Keratinocyte (primary cell): ENCODE results near the gene RAB13. TPM values are rescaled to one million over a fixed set of nuclear protein-coding genes. Genes with fewer than 3 reads are reported as not detected.
"Not testable (repeated sequence)": the region's sequence is repeated elsewhere in the genome, so short reads cannot be mapped to it uniquely, and the experiment has no call there.

Experiments
- DNase-seq: peaks from one replicate; pipeline ENCODE4 v3.0.0-alpha.2; 2011; ENCODE audit warnings: low read depth, missing footprints, low spot score
- FAIRE-seq: peaks from 2 replicates; lab custom pipeline; 2011; peaks lifted over from hg19 to GRCh38; lab: Jason Lieb, UNC
- H2AFZ ChIP-seq: 2 replicates; pipeline ENCODE4 v1.6.0; 2012; ENCODE audit warnings: low read length, control low read depth, inconsistent platforms; ENCODE audit not compliant: control insufficient read depth
- H3K27ac ChIP-seq: 2 replicates; pipeline ENCODE4 v1.5.1; 2011; ENCODE audit warnings: low read length; ENCODE audit not compliant: control insufficient read depth, insufficient read depth
- H3K27me3 ChIP-seq: 3 replicates; pipeline ENCODE4 v1.6.0; 2011; ENCODE audit warnings: low read length; ENCODE audit not compliant: control insufficient read depth, insufficient read depth; ENCODE audit errors: extremely low read depth
- H3K36me3 ChIP-seq, 2 experiments: 2 replicates in 1 of 2; 3 replicates in 1 of 2; pipeline ENCODE4 v1.5.1; 2011; ENCODE audit warnings: low read length in 2 of 2, mild to moderate bottlenecking in 1 of 2; ENCODE audit not compliant: control insufficient read depth in 2 of 2, insufficient read depth in 2 of 2; ENCODE audit errors: extremely low read depth in 1 of 2
- H3K4me1 ChIP-seq: 3 replicates; pipeline ENCODE4 v1.5.1; 2011; ENCODE audit warnings: low read length; ENCODE audit not compliant: control insufficient read depth, insufficient read depth; ENCODE audit errors: extremely low read depth
- H3K4me2 ChIP-seq: 3 replicates; pipeline ENCODE4 v1.6.0; 2011; ENCODE audit warnings: low read depth, low read length; ENCODE audit not compliant: control insufficient read depth, insufficient read depth; ENCODE audit errors: extremely low read depth
- H3K4me3 ChIP-seq, 3 experiments: fragments of 200-600 bp in 1 of 3; sonication (generic) in 1 of 3; 2 replicates in 2 of 3; 3 replicates in 1 of 3; pipeline ENCODE4 v1.5.1; 2011 to 2016; ENCODE audit warnings: low read length in 3 of 3, mild to moderate bottlenecking in 3 of 3, control low read depth in 2 of 3, inconsistent platforms in 1 of 3, low read depth in 1 of 3, mixed read lengths in 1 of 3, mixed run types in 1 of 3, moderate library complexity in 1 of 3; ENCODE audit not compliant: control insufficient read depth in 2 of 3, insufficient read depth in 2 of 3; ENCODE audit errors: extremely low read depth in 1 of 3
- H3K79me2 ChIP-seq: 2 replicates; pipeline ENCODE4 v1.6.0; 2012; ENCODE audit warnings: low read length; ENCODE audit not compliant: control insufficient read depth, insufficient read depth
- H3K9ac ChIP-seq: 3 replicates; pipeline ENCODE4 v1.6.0; 2011; ENCODE audit warnings: low read length; ENCODE audit not compliant: control insufficient read depth, insufficient read depth; ENCODE audit errors: extremely low read depth
- H3K9me1 ChIP-seq: 3 replicates; pipeline ENCODE4 v1.6.0; 2011; ENCODE audit warnings: low read length; ENCODE audit not compliant: control insufficient read depth, insufficient read depth; ENCODE audit errors: extremely low read depth
- H3K9me3 ChIP-seq: 2 replicates; pipeline ENCODE4 v1.5.1; 2012; ENCODE audit warnings: low read depth, low read length; ENCODE audit not compliant: control insufficient read depth
- H4K20me1 ChIP-seq: 3 replicates; pipeline ENCODE4 v1.6.0; 2011; ENCODE audit warnings: low read length; ENCODE audit not compliant: control insufficient read depth, insufficient read depth; ENCODE audit errors: extremely low read depth
- EZH2 ChIP-seq: IDR thresholded peaks from one replicate; pipeline ENCODE4 v1.6.1; 2012; ENCODE audit warnings: inconsistent platforms, mild to moderate bottlenecking, low read length, moderate library complexity
- dilution Hi-C: fragments of 300-500 bp; cut with MboI; formaldehyde crosslinking; loops from one replicate; pipeline ENCODE4 v1.7.0; 2020; ENCODE audit warnings: low sequenced_read_pairs; ENCODE audit not compliant: extremely low pct_ligation_motif_present
- polyA minus RNA-seq, 3 experiments: library from RNA; depleted of rRNA, polyadenylated mRNA; stranded (reverse); fragments of >200 nt; gene quantifications; 1 replicate in 1 of 3; 2 replicates in 1 of 3; 3 replicates in 1 of 3; pipeline ENCODE4 v1.2.3, GENCODE V29; 2011
- polyA plus RNA-seq, 5 experiments: library from polyadenylated mRNA; depleted of rRNA in 3 of 5; stranded (reverse) in 3 of 5; stranded (forward) in 1 of 5; unstranded in 1 of 5; fragments of >200 nt; gene quantifications; 1 replicate in 1 of 5; 2 replicates in 3 of 5; 3 replicates in 1 of 5; pipeline versions ENCODE4 v1.2.1 to v1.2.3, GENCODE V29; 2011 to 2012; ENCODE audit warnings: missing spikeins in 2 of 5, low read depth in 1 of 5, low replicate concordance in 1 of 5
- TF ChIP-seq, protein P1 (sequence below), 3 experiments: IDR thresholded peaks in 1 of 3; conservative IDR thresholded peaks in 1 of 3; optimal IDR thresholded peaks in 1 of 3; 2 replicates in 2 of 3; 3 replicates in 1 of 3; pipeline versions ENCODE3 to v1.5.1; 2011; ENCODE audit warnings: low read length in 3 of 3, mild to moderate bottlenecking in 3 of 3, moderate library complexity in 2 of 3, control low read depth in 1 of 3, inconsistent platforms in 1 of 3; ENCODE audit not compliant: insufficient read depth in 2 of 3; ENCODE audit errors: extremely low read depth in 1 of 3

RAB13 gene
- polyA plus RNA-seq: 38.3 to 87.1 TPM (median 69.8 TPM) in 3 replicates
- polyA plus RNA-seq (2011; ENCODE audit: low read depth): 75.1 TPM
- polyA plus RNA-seq (2011; cell fraction: cytosol; rRNA removed): 93.3 and 125 TPM in 2 replicates
- polyA plus RNA-seq (2011; cell fraction: nucleus; rRNA removed): 38.7 and 47.1 TPM in 2 replicates
- polyA plus RNA-seq (2012; ENCODE audit: low replicate concordance): 94.4 and 138 TPM in 2 replicates
- polyA minus RNA-seq: 15.9 to 43.3 TPM (median 29.1 TPM) in 3 replicates
- polyA minus RNA-seq (2011; cell fraction: cytosol; rRNA and poly(A)+ RNA removed): 37.4 TPM
- polyA minus RNA-seq (2011; cell fraction: nucleus; rRNA and poly(A)+ RNA removed): 7.5 and 14.7 TPM in 2 replicates

DNA sequence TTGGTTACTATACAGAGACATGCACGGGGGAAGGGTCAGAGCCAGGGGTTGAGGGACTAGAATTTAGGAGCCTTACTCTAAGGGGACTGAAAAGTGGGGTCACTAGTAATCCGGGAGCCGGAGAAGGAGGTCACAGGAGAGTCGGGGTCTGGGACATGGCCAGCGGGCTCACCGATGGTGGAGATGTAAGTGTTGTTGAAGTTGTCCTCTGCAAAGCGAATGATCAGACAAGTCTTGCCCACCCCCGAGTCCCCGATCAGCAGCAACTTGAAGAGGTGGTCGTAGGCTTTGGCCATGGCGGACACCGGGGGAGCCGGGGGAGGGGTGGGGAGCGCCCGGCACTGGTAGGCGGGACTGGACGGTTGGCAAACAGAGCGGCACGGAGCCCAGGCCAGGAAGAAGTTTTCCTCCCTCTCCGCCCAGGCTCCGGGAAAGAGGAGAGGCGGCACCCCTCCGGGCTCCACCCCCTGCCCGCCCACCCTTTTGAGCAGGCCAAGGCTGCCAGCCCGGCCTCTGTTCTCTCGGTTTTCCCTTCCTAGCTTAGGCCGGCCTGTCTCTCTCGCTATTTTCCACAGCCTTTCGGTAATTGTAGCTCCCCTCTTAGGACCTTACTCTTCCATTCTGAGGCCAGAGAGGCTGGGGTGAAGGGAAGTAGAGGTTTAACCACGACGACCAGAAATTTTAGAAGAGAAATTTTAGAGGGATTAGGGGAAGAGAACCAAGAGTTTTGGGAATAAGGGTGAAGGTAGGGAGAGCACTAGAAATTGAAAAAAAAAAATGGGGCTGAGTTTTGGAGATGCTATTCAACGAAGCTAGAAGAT, at the start of gene RAB13:
Gene RAB13, minus strand, starts transcription at position 399 of the 821 bp plus-strand sequence. Its CDS starts 103 bp downstream, at position 296.
- Histone ChIP-seq H3K4me3 (peak within 1 kb of the TSS; percentile 76 to 93 (median 92)), H3K27me3 (no peaks in the 10 kb centered on the region), H3K27ac (peak within 1 kb of the TSS; percentile 79), H3K4me2 (peak within 1 kb of the TSS; percentile 99), H3K79me2 (peaks cover 13% of the 10 kb centered on the region), H3K4me1 (peaks cover 15% of the 10 kb centered on the region), H3K9me3 (no peaks in the 10 kb centered on the region), H3K36me3 (peaks cover 2 to 8% of the 10 kb centered on the region in 2 experiments), H4K20me1 (no peaks in the 10 kb centered on the region), H3K9me1 (no peaks in the 10 kb centered on the region), H2AFZ (peak within 1 kb of the TSS; percentile 92), H3K9ac (peak within 1 kb of the TSS; percentile 85)
- TF ChIP-seq EZH2: no peak
- TF ChIP-seq, protein P1, sequence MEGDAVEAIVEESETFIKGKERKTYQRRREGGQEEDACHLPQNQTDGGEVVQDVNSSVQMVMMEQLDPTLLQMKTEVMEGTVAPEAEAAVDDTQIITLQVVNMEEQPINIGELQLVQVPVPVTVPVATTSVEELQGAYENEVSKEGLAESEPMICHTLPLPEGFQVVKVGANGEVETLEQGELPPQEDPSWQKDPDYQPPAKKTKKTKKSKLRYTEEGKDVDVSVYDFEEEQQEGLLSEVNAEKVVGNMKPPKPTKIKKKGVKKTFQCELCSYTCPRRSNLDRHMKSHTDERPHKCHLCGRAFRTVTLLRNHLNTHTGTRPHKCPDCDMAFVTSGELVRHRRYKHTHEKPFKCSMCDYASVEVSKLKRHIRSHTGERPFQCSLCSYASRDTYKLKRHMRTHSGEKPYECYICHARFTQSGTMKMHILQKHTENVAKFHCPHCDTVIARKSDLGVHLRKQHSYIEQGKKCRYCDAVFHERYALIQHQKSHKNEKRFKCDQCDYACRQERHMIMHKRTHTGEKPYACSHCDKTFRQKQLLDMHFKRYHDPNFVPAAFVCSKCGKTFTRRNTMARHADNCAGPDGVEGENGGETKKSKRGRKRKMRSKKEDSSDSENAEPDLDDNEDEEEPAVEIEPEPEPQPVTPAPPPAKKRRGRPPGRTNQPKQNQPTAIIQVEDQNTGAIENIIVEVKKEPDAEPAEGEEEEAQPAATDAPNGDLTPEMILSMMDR (optimal IDR thresholded peaks at IDR 0.05 in 1 of 3, IDR thresholded peaks at IDR 0.05 in 1 of 3, conservative IDR thresholded peaks at IDR 0.05 in 1 of 3; ENCODE audit: extremely low read depth in 1 of 3, insufficient read depth in 2 of 3, low read length in 3 of 3): no peak
- dilution Hi-C loops: no loop called here
- no peak for DNase-seq
- no peak for FAIRE-seq

DNA sequence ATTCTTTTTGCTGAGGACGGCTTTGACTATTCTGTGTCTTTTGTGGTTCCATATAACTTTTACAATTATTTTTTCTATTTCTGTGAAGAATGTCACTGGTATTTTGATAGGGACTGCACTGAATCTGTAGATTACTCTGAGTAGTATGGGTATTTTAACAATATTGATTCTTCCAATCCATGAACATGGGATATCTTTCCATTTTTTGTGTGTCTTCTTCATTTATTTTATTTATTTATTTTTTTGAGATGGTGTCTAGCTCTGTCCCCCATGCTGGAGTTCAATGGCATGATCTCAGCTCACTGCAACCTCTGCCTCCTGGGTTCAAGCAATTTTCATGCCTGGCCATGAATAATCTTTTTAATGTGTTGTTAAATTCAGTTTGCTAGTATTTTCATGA, 47.6 kb upstream of the RAB13 start:
- H4K20me1 ChIP-seq, H3K9me3 ChIP-seq, H3K27ac ChIP-seq, H3K4me2 ChIP-seq, H3K4me3 ChIP-seq, dilution Hi-C loops, H3K27me3 ChIP-seq, FAIRE-seq, H3K79me2 ChIP-seq, H3K9ac ChIP-seq, H3K36me3 ChIP-seq, H3K9me1 ChIP-seq, H2AFZ ChIP-seq, DNase-seq, H3K4me1 ChIP-seq: not testable (repeated sequence)
